Calu3 (cell line): ENCODE data around the gene RAB3GAP2. TPM values are rescaled to one million over a fixed set of nuclear protein-coding genes. Genes with fewer than 3 reads are reported as not detected.
"Not testable (repeated sequence)": the region's sequence is repeated elsewhere in the genome, so short reads cannot be mapped to it uniquely, and the experiment has no call there.

ENCODE experiments used
- BruUV-seq: library from RNA; stranded (reverse); fragments of 400-500 nt; replicated peaks from 2 replicates; lab custom pipeline; 2021; lab: Mats Ljungman, UMichigan
- CTCF ChIA-PET: fragments of 300-600 bp; sonication (Branson Sonifier 250); formaldehyde crosslinking; loops from one replicate; lab custom pipeline; 2022; ENCODE audit warnings: antibody characterized with exemption; lab: Charles Lee
- DNase-seq: peaks from one replicate; pipeline ENCODE4 v3.0.0; 2022
- H3K27ac Mint-ChIP-seq: one replicate; pipeline ENCODE4 v1.8.0; 2022; ENCODE audit warnings: mixed read lengths; ENCODE audit not compliant: unreplicated experiment
- H3K27me3 Mint-ChIP-seq: one replicate; pipeline ENCODE4 v1.8.0; 2022; ENCODE audit warnings: mixed read lengths; ENCODE audit not compliant: unreplicated experiment
- H3K36me3 Mint-ChIP-seq: one replicate; pipeline ENCODE4 v1.8.0; 2022; ENCODE audit warnings: mild to moderate bottlenecking, moderate library complexity, mixed read lengths; ENCODE audit not compliant: insufficient read depth, unreplicated experiment
- H3K4me1 Mint-ChIP-seq: one replicate; pipeline ENCODE4 v1.8.0; 2022; ENCODE audit warnings: mild to moderate bottlenecking, low read depth, mixed read lengths; ENCODE audit not compliant: unreplicated experiment
- H3K4me3 Mint-ChIP-seq: one replicate; pipeline ENCODE4 v1.8.0; 2022; ENCODE audit warnings: mild to moderate bottlenecking, low read depth, moderate library complexity, mixed read lengths; ENCODE audit not compliant: unreplicated experiment
- H3K9me3 Mint-ChIP-seq: one replicate; pipeline ENCODE4 v1.8.0; 2022; ENCODE audit warnings: low read depth, mixed read lengths; ENCODE audit not compliant: unreplicated experiment
- intact Hi-C: fragments of 100-400 bp; cut with micrococcal nuclease; formaldehyde crosslinking; loops from one replicate; pipeline ENCODE4 v1.10.0; 2022; ENCODE audit not compliant: unreplicated experiment
- total RNA-seq: library from RNA; stranded (reverse); gene quantifications from 2 replicates; pipeline ENCODE4 v1.2.3, GENCODE V29; 2022
- TF ChIP-seq, protein P1 (sequence below): fragments of 200-600 bp; IDR thresholded peaks from one replicate; pipeline ENCODE4 v1.8.0; 2022; ENCODE audit warnings: antibody characterized with exemption; ENCODE audit not compliant: unreplicated experiment

RAB3GAP2 gene
- total RNA-seq, 1 experiment from 2014 or later: 48.0 TPM

DNA sequence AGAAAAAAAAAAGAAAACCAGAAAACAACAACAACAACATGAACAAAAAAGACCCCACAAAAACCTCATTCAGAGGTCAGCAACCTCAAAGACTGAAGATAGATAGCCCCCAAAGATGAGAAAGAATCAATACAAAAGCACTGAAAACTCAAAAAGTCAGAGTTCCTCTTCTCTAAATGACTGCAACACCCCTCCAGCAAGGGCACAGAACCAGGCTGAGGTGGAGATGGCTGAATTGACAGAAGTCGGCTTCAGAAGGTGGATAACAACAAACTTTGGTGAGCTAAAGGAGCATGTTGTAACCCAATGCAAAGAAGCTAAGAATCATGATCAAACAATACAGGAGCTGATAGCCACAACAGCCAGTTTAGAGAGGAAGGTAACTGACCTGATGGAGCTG lies 17.0 kb downstream of the RAB3GAP2 start:
- no peak overlapping the region for H3K27ac Mint-ChIP-seq
- peaks cover 3% of the 10 kb centered on the region for H3K9me3 Mint-ChIP-seq
- CTCF ChIA-PET: no interaction called here
- no peaks in the 10 kb centered on the region for H3K27me3 Mint-ChIP-seq
- peaks cover 4% of the 10 kb centered on the region for H3K36me3 Mint-ChIP-seq
- intact Hi-C loops: no loop called here
- H3K4me3 Mint-ChIP-seq: no peak overlapping the region
- no TSS peak for BruUV-seq
- DNase-seq: no peak
- TF ChIP-seq, protein P1, sequence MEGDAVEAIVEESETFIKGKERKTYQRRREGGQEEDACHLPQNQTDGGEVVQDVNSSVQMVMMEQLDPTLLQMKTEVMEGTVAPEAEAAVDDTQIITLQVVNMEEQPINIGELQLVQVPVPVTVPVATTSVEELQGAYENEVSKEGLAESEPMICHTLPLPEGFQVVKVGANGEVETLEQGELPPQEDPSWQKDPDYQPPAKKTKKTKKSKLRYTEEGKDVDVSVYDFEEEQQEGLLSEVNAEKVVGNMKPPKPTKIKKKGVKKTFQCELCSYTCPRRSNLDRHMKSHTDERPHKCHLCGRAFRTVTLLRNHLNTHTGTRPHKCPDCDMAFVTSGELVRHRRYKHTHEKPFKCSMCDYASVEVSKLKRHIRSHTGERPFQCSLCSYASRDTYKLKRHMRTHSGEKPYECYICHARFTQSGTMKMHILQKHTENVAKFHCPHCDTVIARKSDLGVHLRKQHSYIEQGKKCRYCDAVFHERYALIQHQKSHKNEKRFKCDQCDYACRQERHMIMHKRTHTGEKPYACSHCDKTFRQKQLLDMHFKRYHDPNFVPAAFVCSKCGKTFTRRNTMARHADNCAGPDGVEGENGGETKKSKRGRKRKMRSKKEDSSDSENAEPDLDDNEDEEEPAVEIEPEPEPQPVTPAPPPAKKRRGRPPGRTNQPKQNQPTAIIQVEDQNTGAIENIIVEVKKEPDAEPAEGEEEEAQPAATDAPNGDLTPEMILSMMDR: no peak
- H3K4me1 Mint-ChIP-seq: no peaks in the 10 kb centered on the region

DNA sequence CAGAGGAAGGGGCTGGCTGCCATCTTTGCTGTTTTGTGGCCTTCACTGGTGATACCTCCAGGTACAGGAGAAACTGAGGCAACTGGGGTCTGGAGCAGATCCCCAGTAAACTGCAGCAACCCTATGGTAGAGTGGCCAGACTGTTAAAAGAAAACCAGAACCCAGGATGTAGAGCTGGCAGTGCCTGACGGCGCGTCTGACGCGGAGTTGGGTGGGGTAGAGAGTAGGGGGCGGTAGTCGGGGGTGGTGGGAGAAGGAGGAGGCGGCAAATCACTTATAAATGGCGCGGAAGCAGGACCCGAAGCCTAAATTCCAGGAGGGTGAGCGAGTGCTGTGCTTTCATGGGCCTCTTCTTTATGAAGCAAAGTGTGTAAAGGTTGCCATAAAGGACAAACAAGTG lies 19.0 kb downstream of the RAB3GAP2 start:
- H3K27ac Mint-ChIP-seq, H3K9me3 Mint-ChIP-seq, H3K27me3 Mint-ChIP-seq, H3K4me1 Mint-ChIP-seq, BruUV-seq, H3K36me3 Mint-ChIP-seq, H3K4me3 Mint-ChIP-seq, DNase-seq, intact Hi-C loops: not testable (repeated sequence)
- CTCF ChIA-PET: interaction anchor here (0.6 kb wide), 1 partner anchor 40 kb away, joined by 3 read pairs; no protein-coding TSS in a partner anchor

DNA sequence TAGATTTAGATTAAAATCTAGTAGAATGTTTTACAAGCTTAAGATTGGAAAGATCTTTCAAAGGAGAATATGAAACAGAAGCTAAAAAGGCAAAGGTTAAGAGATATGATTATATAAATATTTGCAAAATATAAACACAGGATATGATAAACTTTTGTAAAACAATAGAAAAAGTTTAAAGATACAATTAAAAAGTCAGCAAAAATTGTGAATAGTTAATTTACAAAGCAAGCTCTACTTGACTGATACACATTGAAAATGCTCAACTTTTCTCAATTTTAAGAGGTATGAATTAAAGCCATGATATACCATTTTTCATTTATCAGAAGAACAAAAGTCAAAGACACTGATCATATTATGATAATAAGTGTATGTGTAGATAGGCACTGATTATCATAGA lies 21.0 kb downstream of the RAB3GAP2 start:
- no peak for DNase-seq
- Mint-ChIP-seq H3K27me3 (no peaks in the 10 kb centered on the region), H3K9me3 (peaks cover 3% of the 10 kb centered on the region), H3K4me1 (no peaks in the 10 kb centered on the region), H3K27ac (no peak overlapping the region), H3K4me3 (no peak overlapping the region), H3K36me3 (peaks cover 9% of the 10 kb centered on the region)
- TF ChIP-seq, protein P1: no peak
- CTCF ChIA-PET: no interaction called here
- intact Hi-C loops: no loop called here
- BruUV-seq: no TSS peak

DNA sequence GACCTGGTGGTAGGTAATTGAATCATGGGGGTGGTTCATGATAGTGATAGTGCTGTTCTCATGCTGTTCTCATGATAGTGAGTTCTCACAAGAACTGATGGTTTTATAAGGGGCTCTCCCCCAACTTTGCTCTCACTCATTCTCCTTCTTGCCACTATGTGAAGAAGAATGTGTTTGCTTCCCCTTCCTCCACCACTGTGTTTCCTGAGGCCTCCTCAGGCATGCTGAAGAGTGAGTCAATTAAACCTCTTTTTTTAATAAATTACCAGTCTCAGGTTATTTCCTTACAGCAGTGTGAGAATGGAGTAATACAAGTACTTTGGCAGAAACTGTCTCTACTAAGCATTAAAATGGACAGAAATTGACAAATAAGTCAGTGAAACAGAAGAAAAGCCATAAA lies 21.6 kb downstream of the RAB3GAP2 start:
- Mint-ChIP-seq H3K36me3 (peaks cover 9% of the 10 kb centered on the region), H3K4me3 (no peak overlapping the region), H3K27me3 (no peaks in the 10 kb centered on the region), H3K27ac (no peak overlapping the region), H3K4me1 (no peaks in the 10 kb centered on the region), H3K9me3 (peaks cover 3% of the 10 kb centered on the region)
- intact Hi-C loops: no loop called here
- TF ChIP-seq, protein P1: no peak
- CTCF ChIA-PET: no interaction called here
- BruUV-seq: no TSS peak
- DNase-seq: no peak

DNA sequence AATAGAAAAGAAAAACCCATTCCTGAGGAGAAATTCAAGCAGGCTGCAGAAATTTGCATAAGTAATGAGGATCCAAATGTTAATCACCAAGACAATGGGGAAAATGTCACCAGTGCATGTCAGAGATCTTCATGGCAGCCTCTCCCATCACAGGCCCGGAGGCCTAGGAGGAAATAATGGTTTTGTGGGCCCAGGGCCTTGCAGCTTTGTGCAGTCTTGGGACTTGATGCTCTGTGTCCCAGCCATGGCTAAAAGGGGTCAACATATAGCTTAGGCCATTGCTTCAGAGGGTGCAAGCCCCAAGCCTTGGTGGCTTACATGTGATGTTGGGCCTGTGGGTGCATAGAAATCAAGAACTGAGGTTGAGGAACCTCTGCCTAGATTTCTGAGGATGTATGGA lies 22.7 kb downstream of the RAB3GAP2 start:
- H3K4me1 Mint-ChIP-seq: no peaks in the 10 kb centered on the region
- no TSS peak for BruUV-seq
- no peak overlapping the region for H3K4me3 Mint-ChIP-seq
- H3K36me3 Mint-ChIP-seq: peaks cover 9% of the 10 kb centered on the region
- H3K27me3 Mint-ChIP-seq: no peaks in the 10 kb centered on the region
- H3K27ac Mint-ChIP-seq: no peak overlapping the region
- intact Hi-C loops: no loop called here
- peak; percentile 5 for DNase-seq
- CTCF ChIA-PET: no interaction called here
- H3K9me3 Mint-ChIP-seq: peaks cover 6% of the 10 kb centered on the region
- TF ChIP-seq, protein P1: no peak

DNA sequence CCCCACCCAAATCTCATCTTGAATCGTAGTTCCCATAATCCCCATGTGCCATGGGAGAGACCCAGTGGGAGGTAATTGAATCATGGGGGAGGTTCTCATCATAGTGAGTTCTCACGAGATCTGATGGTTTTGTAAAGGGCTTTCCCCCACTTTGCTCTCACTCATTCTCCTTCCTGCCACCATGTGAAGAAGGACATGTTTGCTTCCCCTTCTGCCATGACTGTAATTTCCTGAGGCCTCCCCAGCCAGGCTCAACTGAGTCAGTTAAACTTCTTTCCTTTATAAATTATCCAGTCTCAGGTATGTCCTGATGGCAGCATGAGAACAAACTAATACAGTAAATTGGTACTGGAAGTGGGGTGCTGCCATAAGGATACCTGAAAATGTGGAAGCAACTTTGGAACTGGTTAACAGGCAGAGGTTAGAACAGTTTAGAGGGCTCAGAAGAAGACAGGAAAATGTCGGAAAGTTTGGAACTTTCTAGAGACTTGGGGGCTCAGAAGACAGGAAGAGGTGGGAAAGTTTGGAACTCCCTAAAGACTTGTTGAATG lies 23.5 kb downstream of the RAB3GAP2 start:
- CTCF ChIA-PET, H3K4me1 Mint-ChIP-seq, DNase-seq, H3K9me3 Mint-ChIP-seq, H3K27ac Mint-ChIP-seq, H3K36me3 Mint-ChIP-seq, BruUV-seq, H3K27me3 Mint-ChIP-seq, H3K4me3 Mint-ChIP-seq, intact Hi-C loops: not testable (repeated sequence)

DNA sequence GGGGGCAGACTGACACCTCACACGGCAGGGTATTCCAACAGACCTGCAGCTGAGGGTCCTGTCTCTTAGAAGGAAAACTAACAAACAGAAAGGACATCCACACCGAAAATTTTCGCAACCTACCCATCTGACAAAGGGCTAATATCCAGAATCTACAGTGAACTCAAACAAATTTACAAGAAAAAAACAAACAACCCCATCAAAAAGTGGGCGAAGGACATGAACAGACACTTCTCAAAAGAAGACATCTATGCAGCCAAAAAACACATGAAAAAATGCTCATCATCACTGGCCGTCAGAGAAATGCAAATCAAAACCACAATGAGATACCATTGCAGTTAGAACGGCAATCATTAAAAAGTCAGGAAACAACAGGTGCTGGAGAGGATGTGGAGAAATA lies 26.4 kb downstream of the RAB3GAP2 start:
- CTCF ChIA-PET, H3K4me3 Mint-ChIP-seq, H3K27me3 Mint-ChIP-seq, BruUV-seq, DNase-seq, H3K9me3 Mint-ChIP-seq, H3K27ac Mint-ChIP-seq, H3K4me1 Mint-ChIP-seq, H3K36me3 Mint-ChIP-seq, intact Hi-C loops: not testable (repeated sequence)
